Left cardiac atrium (tissue), 4 donors: ENCODE results near the gene KIF2C. TPM values are rescaled to one million over a fixed set of nuclear protein-coding genes. Genes with fewer than 3 reads are reported as not detected.
"Not testable (repeated sequence)": the region's sequence is repeated elsewhere in the genome, so short reads cannot be mapped to it uniquely, and the experiment has no call there.

Source experiments
- ATAC-seq, 2 donors: fragments of 200-7000 bp; cut with Tn5 transposase; one replicate each; pipeline ENCODE4 v1.9.1; 2020; ENCODE audit warnings: mild to moderate bottlenecking in 2 of 2, moderate library complexity in 2 of 2
- DNase-seq: peaks from one replicate; pipeline ENCODE4 v3.0.0-alpha.2; 2020
- intact Hi-C, 2 donors: fragments of 100-400 bp; cut with DNase I; formaldehyde crosslinking; loops; one replicate each; pipeline versions ENCODE4 v1.14.1 to v1.15.1; 2022 to 2023
- total RNA-seq, 2 donors: library from RNA; stranded (reverse); fragmentation: NEBNext Ultra II Directional; extraction: Animal tissue kit (Norgen Biotek cat#: 25700); gene quantifications; one replicate each; pipeline ENCODE4 v1.2.1, GENCODE V29; 2021
- donor health status: DM: no; HTN: yes; CAD: no.
- donor health status: DM: no; HTN: yes; CAD: no; lungs with severe emphysema.
- donor health status: DM: yes; HTN: yes; CAD: no.
- donor health status: Dilated cardiomyopathy.

The KIF2C gene
- total RNA-seq, 2 donors from 2014 or later = 1.2 TPM

DNA sequence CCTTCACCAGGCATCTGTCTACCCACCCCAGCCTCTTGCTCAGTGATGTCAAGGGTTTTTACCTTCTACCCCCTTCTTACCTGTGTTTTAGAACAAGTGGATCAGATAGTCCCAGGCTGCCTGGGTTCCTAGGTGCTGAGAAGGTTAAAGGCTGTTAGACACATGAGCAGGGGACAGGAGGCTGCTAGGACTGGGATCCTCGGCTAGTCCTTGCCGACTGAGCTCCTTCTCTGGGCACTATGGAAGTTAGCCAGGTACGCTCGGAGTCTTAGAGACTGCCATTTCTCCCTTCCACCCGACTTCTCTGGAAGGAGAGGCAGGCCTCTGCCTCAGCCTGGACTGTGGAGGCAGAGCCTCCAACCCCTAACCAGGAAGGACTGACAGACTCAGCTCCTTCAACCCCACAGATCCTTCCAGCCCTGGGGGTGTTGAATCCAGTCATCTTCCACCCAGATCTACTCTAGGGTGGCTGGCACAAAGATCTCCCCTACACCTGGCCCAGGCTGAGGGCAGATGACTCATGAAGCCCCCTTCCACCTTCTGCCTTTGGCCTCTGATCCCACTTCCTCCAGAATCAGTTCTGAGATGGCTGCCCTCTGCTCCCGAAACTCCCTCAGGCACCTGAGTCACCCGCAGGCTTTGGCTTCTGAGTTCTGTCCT is 67.2 kb downstream of the KIF2C start, which contains the start of gene DYNLT4:
Gene DYNLT4, minus strand, starts transcription at position 648 of the 660 bp plus-strand sequence. CDS start 683 bp downstream, outside the sequence.
- DNase-seq (no peak), ATAC-seq (no peak)
- intact Hi-C loops = no loop called here

DNA sequence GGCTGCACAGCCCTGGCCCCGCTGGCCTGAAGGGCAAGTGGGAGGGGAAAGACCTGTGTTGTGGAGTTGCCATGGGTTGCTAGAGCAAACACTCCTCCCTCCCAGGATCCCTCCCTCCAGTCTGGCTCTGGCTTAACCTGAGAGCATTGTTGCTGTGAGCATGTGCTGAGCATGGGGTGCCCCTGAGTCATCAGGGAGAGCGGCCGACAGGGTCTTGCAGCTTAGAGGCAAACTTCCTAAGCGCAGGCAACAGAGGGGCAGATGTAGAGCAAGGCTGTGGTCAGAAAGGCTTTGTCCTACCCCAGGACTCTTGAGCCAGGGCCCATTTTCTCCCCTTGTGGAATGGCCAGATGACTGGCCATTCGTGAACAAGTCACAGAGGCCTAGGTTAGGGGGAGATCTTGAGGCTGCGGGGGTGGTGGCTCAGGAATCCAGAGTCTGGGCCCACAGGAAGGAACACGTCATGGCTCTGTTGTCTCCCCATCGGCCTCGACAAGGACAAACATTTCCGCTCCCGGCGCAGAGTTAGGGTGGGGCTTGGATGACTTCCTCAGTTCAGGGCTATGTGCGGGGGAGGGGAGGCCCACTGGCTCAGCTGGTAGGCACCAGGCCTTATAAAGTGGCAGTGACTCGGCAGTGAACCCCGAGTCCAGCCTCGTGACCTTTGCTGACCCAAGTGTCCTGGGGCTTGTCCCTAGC is 67.9 kb downstream of the KIF2C start:
- DNase-seq (peak; percentile 98), ATAC-seq (peak; percentile 82 to 83)
- intact Hi-C loops = no loop called here

DNA sequence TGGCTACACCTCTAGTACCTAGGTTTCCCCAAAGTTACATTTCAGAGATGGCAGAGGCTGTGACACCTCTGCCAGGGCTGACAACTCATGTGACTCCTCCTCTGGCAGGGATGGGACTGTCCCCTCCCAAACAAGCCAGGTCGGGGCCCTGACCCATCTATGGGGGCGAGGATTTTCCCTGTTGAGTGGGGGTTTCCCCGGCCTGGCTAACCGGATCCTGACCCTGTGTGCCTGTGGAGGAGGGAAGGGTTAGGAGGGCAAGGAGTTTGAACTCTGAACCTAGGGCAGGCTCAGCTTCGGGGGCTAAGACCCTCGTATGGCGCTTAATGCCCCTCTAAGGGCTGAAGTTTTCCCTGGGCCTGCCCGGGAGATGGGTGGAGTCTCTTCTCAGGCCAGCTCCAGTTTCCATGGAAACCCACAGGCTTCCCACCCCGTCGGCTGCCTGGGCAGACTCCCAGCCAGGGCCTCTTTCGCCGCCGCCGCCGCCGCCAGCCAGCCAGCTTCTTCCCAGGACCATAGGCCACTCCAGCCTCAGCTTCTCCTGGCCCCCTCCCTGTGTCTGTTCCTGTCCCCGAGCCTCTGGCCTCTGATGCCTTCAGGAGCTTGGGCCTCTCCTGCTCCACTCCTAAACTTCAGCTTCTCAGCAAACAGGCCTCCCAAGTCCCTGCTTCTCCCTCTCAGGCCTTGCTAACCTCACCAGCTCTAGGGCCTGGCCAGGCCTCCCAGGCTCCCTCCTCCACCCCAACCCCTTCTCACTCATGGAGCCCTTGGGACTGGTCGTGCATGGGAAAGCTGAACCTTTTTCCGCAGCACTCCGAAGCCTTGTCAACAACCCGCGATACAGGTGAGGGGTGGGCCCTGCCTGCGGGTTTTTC is 68.7 kb downstream of the KIF2C start, which contains the start of gene BTBD19:
Gene BTBD19, plus strand, starts transcription at position 461 of the 875 bp plus-strand sequence. Its CDS starts 298 bp downstream, at position 759.
- peak; percentile 60 to 61 for ATAC-seq
- intact Hi-C loops = no loop called here
- DNase-seq = peak; percentile 90

DNA sequence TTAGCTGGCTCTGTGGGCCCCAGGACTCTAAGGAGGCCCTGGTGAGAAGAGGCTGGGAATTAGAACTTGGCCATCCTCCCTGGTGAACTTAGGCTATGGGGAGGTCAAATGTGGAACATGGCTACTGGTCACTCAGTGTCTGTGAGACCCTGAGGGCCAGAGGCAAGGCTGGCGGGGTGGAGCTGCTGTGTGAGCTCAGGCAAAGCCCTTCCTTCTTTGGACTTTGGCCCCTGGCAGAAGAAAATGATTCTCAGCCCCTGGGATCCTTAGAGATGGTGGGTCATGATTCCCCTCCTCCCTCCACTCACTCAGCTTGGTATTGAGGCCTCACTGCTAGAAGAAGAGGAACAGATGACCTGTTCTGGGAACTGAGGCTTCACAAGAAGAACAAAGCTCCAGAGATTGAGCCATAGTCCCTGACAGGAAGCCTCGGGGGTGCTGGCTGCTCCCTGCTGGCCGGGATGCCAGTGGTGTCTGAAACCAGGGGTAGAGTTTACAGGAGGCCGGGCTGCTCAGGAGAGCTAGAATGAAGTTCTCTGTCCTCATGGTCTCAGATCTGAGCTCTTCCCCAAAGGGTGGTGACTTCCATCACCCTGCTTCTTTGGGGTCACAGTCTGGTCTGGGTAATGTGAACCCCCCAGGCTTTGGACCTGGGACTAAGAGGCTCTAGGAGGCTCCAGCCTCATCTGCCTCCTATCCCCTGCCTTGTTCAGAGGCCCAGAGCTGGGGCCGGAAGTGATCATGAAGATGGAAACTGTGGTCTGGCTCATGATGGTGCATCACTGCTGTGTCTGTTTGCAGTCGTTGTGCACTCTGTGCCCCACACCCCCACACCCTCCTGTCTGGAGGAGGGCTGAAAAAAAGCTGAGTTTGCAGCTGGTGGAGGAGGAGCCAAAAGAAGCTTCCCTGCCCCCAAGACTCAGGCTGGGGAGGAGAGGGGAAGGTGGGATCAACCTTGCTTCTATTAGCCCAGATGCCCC is 69.6 kb downstream of the KIF2C start:
- intact Hi-C loops = no loop called here
- DNase-seq (peak; percentile 72), ATAC-seq (peak in 1 of 2 donors; percentile 2)

DNA sequence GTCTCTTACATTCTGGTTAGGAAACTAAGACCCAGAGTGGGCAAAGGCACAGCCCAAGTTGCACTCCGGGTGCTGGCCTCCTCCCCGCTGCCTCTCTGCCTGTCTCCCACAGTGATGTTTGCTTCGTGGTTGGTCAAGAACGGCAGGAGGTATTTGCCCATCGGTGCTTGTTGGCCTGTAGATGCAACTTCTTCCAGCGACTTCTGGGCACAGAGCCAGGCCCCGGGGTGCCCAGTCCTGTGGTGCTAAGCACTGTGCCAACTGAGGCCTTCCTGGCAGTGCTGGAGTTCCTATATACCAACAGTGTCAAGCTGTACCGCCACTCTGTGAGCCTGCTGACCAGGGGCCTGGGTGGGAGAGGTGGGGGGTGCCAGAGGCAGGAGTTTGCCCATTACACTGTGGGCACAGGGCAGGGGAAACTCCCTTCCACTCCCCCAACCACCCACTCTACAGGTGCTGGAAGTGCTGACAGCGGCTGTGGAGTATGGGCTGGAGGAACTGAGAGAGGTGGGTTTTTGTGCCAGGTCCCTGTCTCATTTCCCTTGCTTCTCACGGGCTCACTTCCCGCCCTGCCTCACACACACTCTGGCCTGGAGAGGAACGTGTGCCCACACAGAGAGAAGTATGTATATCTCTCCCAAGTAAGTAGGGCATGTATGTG is 70.6 kb downstream of the KIF2C start:
- intact Hi-C loops = no loop called here
- DNase-seq (peak; percentile 69), ATAC-seq (no peak)

DNA sequence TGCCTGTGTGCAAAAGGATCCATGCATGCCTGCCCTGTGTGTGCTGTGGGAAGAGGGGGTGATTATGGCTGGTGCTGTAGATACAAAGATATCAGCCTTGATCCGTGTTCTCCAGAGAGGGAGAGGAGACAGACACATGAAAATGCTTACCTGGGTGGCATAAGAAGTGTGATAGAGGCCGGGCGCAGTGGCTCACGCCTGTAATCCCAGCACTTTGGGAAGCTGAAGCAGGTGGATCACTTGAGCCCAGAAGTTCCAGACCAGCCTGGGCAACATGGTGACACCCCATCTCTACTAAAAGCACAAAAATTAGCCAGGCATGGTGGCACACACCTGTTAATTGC is 71.1 kb downstream of the KIF2C start:
- DNase-seq, ATAC-seq: not testable (repeated sequence)

DNA sequence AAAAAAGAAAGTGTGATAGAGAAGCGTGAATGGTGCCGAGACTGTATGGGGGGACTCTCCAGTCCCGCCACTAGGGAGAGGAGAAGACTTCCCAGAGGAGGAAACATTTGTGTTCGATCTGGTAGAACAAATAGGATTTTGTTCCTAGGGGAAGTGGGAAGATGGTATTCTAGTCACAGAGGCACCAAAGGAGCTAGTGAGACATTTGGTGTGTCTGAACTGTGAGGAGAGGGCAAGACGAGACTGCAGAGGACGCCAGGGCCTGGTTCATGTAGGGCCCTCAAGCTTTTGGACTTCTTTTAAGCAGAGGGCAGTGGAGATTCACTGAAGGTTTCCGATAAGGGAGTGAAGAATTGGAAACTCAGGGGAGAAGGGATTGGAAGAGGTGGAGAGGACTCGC is 71.6 kb downstream of the KIF2C start:
- ATAC-seq (no peak), DNase-seq (no peak)
- intact Hi-C loops = no loop called here

More for the DNA sequence above, 71.1 kb downstream of the KIF2C start:
- intact Hi-C loops = not testable (repeated sequence)

DNA sequence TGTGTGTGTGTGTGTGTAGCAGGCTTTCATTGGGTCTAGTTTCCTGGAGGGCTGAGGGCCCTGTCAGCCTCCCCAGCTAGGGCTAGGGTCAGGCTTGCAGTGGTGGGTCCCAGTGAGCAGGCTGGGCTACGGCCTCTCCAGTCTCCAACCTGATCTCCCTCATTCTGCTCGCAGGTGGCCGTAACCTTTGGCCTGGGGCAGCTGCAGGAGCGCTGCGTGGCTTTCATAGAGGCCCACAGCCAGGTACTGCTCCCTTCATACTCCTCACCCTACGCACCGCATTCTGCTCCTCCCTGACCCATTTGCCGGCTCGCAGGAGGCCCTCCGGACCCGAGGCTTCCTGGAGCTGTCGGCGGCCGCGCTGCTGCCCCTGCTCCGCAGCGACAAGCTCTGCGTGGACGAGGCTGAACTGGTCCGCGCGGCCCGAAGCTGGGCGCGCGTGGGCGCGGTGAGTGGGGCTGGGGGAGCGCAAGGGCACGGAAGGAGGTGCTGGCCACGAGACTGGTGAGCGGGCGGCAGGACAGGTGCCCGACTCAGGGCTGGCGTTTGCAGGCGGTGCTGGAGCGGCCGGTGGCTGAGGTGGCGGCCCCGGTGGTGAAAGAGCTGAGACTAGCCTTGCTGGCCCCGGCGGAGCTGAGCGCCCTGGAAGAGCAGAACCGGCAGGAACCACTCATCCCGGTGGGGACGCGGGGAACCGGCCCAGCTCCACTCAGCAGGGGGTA is 73.3 kb downstream of the KIF2C start:
- DNase-seq = peak; percentile 45
- peak; percentile 0 to 1 for ATAC-seq
- intact Hi-C loops = no loop called here

DNA sequence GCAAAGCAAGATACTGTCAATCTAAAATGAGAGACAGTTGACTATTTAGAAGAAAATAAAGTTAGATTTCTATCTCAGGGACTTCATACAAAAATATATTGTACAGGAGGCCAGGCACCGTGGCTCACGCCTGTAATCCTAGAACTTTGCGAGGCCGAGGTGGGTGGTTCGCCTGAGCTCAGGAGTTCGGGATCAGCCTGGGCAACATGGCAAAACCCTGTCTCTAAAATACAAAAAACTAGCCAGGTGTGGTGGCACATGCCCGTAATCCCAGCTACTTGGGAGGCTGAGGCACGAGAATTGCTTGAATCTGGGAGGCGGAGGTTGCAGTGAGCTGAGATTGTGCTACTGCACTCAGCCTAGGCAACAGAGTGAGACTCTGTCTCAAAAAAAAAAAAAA is 76.3 kb downstream of the KIF2C start:
- intact Hi-C loops, DNase-seq, ATAC-seq: not testable (repeated sequence)

DNA sequence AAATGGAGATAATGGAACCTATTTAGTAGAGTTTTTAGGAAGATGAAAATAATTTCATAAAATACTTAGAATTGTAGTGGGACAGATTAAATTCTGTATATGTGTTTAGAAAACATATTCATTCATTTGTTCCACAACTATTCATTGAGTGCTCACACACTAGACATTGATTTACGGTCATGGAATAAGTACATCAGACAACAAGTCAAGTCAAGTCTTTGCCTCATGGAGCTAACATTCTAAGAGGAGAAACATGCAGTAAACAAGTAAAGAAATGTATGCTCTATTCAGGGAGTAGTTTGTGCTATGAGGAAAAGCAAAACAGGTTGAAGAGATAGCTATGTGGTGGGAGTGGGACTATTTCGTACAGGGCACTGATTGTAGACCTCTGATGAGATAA is 77.7 kb downstream of the KIF2C start:
- DNase-seq (no peak), ATAC-seq (no peak)
- intact Hi-C loops = no loop called here

Other genes starting within 250 kb of the KIF2C start
- 10 to 100 TPM; 11.1 to 11.4 TPM for gene TMEM53, start 65.4 kb upstream of the KIF2C start, total RNA-seq
- gene ARMH1, start 65.1 kb upstream of the KIF2C start, total RNA-seq = 1 to 10 TPM in 1 of 2 donors, under 1 TPM in 1; 0.16 to 1.2 TPM
- not detected for gene RNU5D-1, start 8.7 kb upstream of the KIF2C start, total RNA-seq
- gene RPS8, start 35.7 kb downstream of the KIF2C start, total RNA-seq = 100 to 1,000 TPM; 950 to 999 TPM
- gene BEST4, start 48.3 kb downstream of the KIF2C start, total RNA-seq = under 1 TPM; 0.12 to 0.31 TPM
- gene PLK3, start 60.5 kb downstream of the KIF2C start, total RNA-seq = 10 to 100 TPM in 1 of 2 donors, 1 to 10 TPM in 1; 7.6 to 16.1 TPM
- under 1 TPM; 0.71 to 0.79 TPM for gene DYNLT4, start 67.5 kb downstream of the KIF2C start, total RNA-seq
- 1 to 10 TPM; 4.0 to 8.6 TPM for gene BTBD19, start 68.7 kb downstream of the KIF2C start, total RNA-seq
- gene PTCH2, start 103.4 kb downstream of the KIF2C start, total RNA-seq = under 1 TPM; 0.58 to 0.59 TPM
- gene EIF2B3, start 246.8 kb downstream of the KIF2C start, total RNA-seq = 10 to 100 TPM; 26.2 to 34.0 TPM